Measurements from ENCODE around the gene EML5.

EML5 gene

GRCh38 chr14:88707088-88707487 lies 85.7 kb downstream of the EML5 start:
- no peak overlapping the region for H3K4me3 Mint-ChIP-seq

GRCh38 chr14:88706425-88706824 lies 86.3 kb downstream of the EML5 start:
- no peak overlapping the region for H3K27ac Mint-ChIP-seq
- no peaks in the 10 kb centered on the region for H3K36me3 Mint-ChIP-seq (ENCODE audit: low read depth)
- no peaks in the 10 kb centered on the region for H3K4me1 Mint-ChIP-seq
- H3K27me3 Mint-ChIP-seq (ENCODE audit: low read depth): no peaks in the 10 kb centered on the region
- TF ChIP-seq CTCF (IDR thresholded peaks at IDR 0.05; ENCODE audit: unreplicated experiment in 3 of 3): no peak
- no peaks in the 10 kb centered on the region for H3K9me3 Mint-ChIP-seq
- no peak overlapping the region for H3K4me3 Mint-ChIP-seq

More at GRCh38 chr14:88707088-88707487, 85.7 kb downstream of the EML5 start:
- Mint-ChIP-seq H3K9me3 (no peaks in the 10 kb centered on the region), H3K27me3 (ENCODE audit: low read depth) (no peaks in the 10 kb centered on the region), H3K27ac (no peak overlapping the region), H3K4me1 (no peaks in the 10 kb centered on the region), H3K36me3 (ENCODE audit: low read depth) (no peaks in the 10 kb centered on the region)
- no peak for TF ChIP-seq CTCF (IDR thresholded peaks at IDR 0.05; ENCODE audit: unreplicated experiment in 3 of 3)

GRCh38 chr14:88698651-88699050 lies 94.1 kb downstream of the EML5 start:
- H3K4me3 Mint-ChIP-seq: no peak overlapping the region
- H3K36me3 Mint-ChIP-seq (ENCODE audit: low read depth): no peaks in the 10 kb centered on the region
- no peaks in the 10 kb centered on the region for H3K9me3 Mint-ChIP-seq
- H3K4me1 Mint-ChIP-seq: no peaks in the 10 kb centered on the region
- peaks cover 5% of the 10 kb centered on the region for H3K27me3 Mint-ChIP-seq (ENCODE audit: low read depth)
- H3K27ac Mint-ChIP-seq: no peak overlapping the region
- TF ChIP-seq CTCF (IDR thresholded peaks at IDR 0.05; ENCODE audit: unreplicated experiment in 3 of 3): no peak

DNA sequence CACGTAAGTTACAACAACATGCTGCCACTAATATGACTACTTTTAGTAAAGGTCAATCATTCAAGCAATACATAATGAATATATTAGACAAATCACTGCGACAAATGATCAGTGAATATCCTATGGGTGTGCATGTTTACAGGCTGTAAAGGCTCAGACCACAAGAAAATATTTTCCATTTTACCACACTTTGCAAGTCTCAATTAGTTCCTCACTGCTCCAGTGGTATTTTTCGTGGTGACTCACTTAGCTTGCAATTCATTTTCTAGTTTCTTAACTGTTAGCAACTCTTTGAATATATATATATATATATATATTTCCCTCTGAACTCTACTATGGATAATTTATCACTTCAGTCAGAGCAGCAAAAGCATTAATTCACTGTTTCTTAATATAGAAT lies 96.9 kb downstream of the EML5 start:
- Mint-ChIP-seq H3K36me3 (ENCODE audit: low read depth) (no peaks in the 10 kb centered on the region), H3K4me3 (no peak overlapping the region), H3K27me3 (ENCODE audit: low read depth) (peaks cover 2% of the 10 kb centered on the region), H3K27ac (no peak overlapping the region), H3K4me1 (no peaks in the 10 kb centered on the region), H3K9me3 (no peaks in the 10 kb centered on the region)
- TF ChIP-seq CTCF (IDR thresholded peaks at IDR 0.05; ENCODE audit: unreplicated experiment in 3 of 3): no peak

GRCh38 chr14:88688386-88688785 lies 104.4 kb downstream of the EML5 start:
- no peaks in the 10 kb centered on the region for H3K27me3 Mint-ChIP-seq (ENCODE audit: low read depth)
- H3K4me1 Mint-ChIP-seq: no peaks in the 10 kb centered on the region
- no peaks in the 10 kb centered on the region for H3K36me3 Mint-ChIP-seq (ENCODE audit: low read depth)
- H3K27ac Mint-ChIP-seq: no peak overlapping the region
- TF ChIP-seq CTCF (IDR thresholded peaks at IDR 0.05; ENCODE audit: unreplicated experiment in 3 of 3): no peak
- no peaks in the 10 kb centered on the region for H3K9me3 Mint-ChIP-seq
- no peak overlapping the region for H3K4me3 Mint-ChIP-seq

DNA sequence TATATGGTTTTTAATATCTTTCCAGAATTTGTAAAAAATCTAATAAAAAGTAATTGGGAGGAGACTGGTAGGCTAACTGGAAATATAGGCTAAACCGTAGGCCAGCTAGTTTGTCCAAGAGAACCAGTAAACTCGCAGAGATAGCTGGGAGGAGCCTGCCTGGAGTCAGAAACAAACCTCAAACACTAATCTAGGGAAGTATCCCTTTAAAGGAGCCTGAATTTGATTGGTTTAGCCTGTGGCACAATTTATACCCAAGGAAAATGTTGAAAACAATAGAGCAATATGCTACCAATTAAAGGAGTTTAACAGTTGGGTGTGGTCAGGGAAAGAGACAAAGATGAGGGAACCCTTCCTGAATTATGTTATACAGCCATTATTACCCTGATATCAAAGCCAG lies 109.6 kb downstream of the EML5 start:
- Mint-ChIP-seq H3K4me3 (no peak overlapping the region), H3K27ac (no peak overlapping the region), H3K4me1 (no peaks in the 10 kb centered on the region), H3K36me3 (ENCODE audit: low read depth) (no peaks in the 10 kb centered on the region), H3K27me3 (ENCODE audit: low read depth) (no peaks in the 10 kb centered on the region), H3K9me3 (no peaks in the 10 kb centered on the region)
- no peak for TF ChIP-seq CTCF (IDR thresholded peaks at IDR 0.05; ENCODE audit: unreplicated experiment in 3 of 3)

Data from nephron (organoid).